22Rv1 (cell line): ENCODE measurements around the gene CALM3.

Experiments
- H3K27ac ChIP-seq: fragments of 450-650 bp; 2 replicates; pipeline ENCODE4 v1.5.1; 2017
- CTCF ChIP-seq: fragments of 450-650 bp; IDR thresholded peaks from 2 replicates; pipeline ENCODE4 v1.5.1; 2017; ENCODE audit warnings: mild to moderate bottlenecking
- ZFX ChIP-seq: fragments of 450-650 bp; IDR thresholded peaks from 2 replicates; pipeline ENCODE4 v1.6.1; 2017; ENCODE audit warnings: antibody characterized with exemption, borderline replicate concordance

Gene CALM3

GRCh38 chr19:46633130-46633529 is 32.0 kb downstream of the CALM3 start:
- H3K27ac ChIP-seq, result no peak overlapping the region
- TF ChIP-seq ZFX (no peak), CTCF (no peak)

GRCh38 chr19:46634045-46634655 is 33.0 kb downstream of the CALM3 start:
- H3K27ac ChIP-seq, result no peak overlapping the region
- TF ChIP-seq CTCF, result no peak
- no peak for TF ChIP-seq ZFX

- no peak overlapping the region for H3K27ac ChIP-seq
- TF ChIP-seq CTCF (no peak), ZFX (no peak)
Observed at GRCh38 chr19:46634656-46635218, 33.6 kb downstream of the CALM3 start.

- no peak within 1 kb of the TSS for H3K27ac ChIP-seq
- TF ChIP-seq ZFX (no peak), CTCF (no peak)
Observed at GRCh38 chr19:46635920-46636761, 35.0 kb downstream of the CALM3 start, which contains the start of gene GNG8. GNG8 (minus strand) TSS chr19:46636202; CDS start chr19:46634682, 1,520 bp downstream.

- no peak overlapping the region for H3K27ac ChIP-seq
- TF ChIP-seq CTCF (no peak), ZFX (no peak)
Observed at GRCh38 chr19:46637224-46637623, 36.1 kb downstream of the CALM3 start.

GRCh38 chr19:46639358-46640182 is 38.4 kb downstream of the CALM3 start:
- H3K27ac ChIP-seq, result no peak overlapping the region
- TF ChIP-seq ZFX (no peak), CTCF (no peak)
